ENCODE measurements around the gene EVI5.
A peak's percentile ranks its signal among the peaks of the same experiment; 100 is the strongest.
"Not testable (repeated sequence)": the region's sequence is repeated elsewhere in the genome, so short reads cannot be mapped to it uniquely, and the experiment has no call there.

Gene EVI5

GRCh38 chr1:92638498-92638897 lies 146.4 kb downstream of the EVI5 start:
- Mint-ChIP-seq H3K27ac (no peak overlapping the region), H3K9me3 (no peaks in the 10 kb centered on the region), H3K4me3 (no peak overlapping the region), H3K36me3 (ENCODE audit: low read depth) (no peaks in the 10 kb centered on the region), H3K4me1 (ENCODE audit: low read depth) (no peaks in the 10 kb centered on the region), H3K27me3 (ENCODE audit: low read depth) (peaks cover 12% of the 10 kb centered on the region)

- H3K36me3 Mint-ChIP-seq (ENCODE audit: low read depth); H3K9me3 Mint-ChIP-seq; H3K27ac Mint-ChIP-seq; H3K27me3 Mint-ChIP-seq (ENCODE audit: low read depth); H3K4me1 Mint-ChIP-seq (ENCODE audit: low read depth); H3K4me3 Mint-ChIP-seq: not testable (repeated sequence)
Observed at GRCh38 chr1:92635203-92635602, 149.7 kb downstream of the EVI5 start.

GRCh38 chr1:92623187-92623778 lies 161.6 kb downstream of the EVI5 start:
- peaks cover 2% of the 10 kb centered on the region for H3K36me3 Mint-ChIP-seq (ENCODE audit: low read depth)
- no peak overlapping the region for H3K27ac Mint-ChIP-seq
- no peak overlapping the region for H3K4me3 Mint-ChIP-seq
- H3K4me1 Mint-ChIP-seq (ENCODE audit: low read depth) = no peaks in the 10 kb centered on the region
- H3K9me3 Mint-ChIP-seq = peaks cover 5% of the 10 kb centered on the region
- H3K27me3 Mint-ChIP-seq (ENCODE audit: low read depth) = peaks cover 9% of the 10 kb centered on the region

DNA sequence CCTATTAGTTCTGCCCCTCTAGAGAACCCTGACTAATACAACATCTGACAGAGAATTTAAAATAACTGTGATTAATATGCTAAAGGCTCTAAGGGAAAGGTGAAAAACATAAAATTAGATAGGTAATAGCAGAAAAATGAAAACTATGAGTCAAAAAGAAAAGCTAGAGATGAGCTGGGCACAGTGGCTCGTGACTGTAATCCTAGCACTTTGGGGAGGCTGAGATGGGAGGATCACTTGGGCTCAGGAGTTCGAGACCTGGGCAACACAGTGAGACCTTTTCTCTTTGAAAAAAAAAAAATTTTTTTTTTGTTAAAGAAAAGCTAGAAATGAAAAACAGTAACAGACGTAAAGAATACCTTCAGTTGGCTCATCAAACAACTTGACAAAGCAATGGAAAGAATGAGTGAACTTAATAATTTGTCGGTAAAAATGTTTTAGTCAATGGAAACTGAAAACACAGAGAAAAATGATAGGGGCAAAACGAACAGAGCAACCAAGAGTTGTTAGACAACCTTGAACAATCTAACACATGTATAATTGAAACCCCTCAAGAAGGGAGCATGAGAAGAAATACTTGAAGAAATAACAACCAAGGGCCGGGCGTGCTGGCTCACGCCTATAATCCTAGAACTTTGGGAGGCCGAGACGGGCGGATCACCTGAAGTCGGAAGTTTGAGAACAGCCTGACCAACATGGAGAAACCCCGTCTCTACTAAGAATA lies 165.3 kb downstream of the EVI5 start:
- no peaks in the 10 kb centered on the region for H3K27me3 Mint-ChIP-seq (ENCODE audit: low read depth)
- peaks cover 4% of the 10 kb centered on the region for H3K36me3 Mint-ChIP-seq (ENCODE audit: low read depth)
- H3K9me3 Mint-ChIP-seq = peaks cover 13% of the 10 kb centered on the region
- H3K4me3 Mint-ChIP-seq = no peak overlapping the region
- H3K27ac Mint-ChIP-seq = no peak overlapping the region
- no peaks in the 10 kb centered on the region for H3K4me1 Mint-ChIP-seq (ENCODE audit: low read depth)

DNA sequence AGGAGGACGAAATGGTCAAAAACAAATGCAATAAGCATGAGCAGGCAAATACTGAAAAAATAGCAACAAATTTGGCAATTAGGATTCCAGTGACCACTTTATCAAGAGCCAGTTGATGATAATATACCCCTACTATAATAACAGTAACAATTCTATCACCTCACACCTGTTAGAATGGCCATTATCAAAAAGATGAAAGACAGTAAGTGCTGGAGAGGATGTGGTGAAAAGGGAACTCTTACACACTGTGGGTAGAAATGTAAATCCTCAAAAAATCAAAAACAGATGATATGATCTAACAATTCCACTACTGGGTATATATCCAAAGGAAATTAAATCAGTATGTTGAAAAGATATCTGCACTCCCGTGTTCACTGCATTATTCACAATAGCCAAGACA lies 183.9 kb downstream of the EVI5 start:
- Mint-ChIP-seq H3K27ac (no peak overlapping the region), H3K4me3 (no peak overlapping the region), H3K4me1 (ENCODE audit: low read depth) (peaks cover 25% of the 10 kb centered on the region), H3K9me3 (no peaks in the 10 kb centered on the region), H3K36me3 (ENCODE audit: low read depth) (no peaks in the 10 kb centered on the region), H3K27me3 (ENCODE audit: low read depth) (no peaks in the 10 kb centered on the region)

- H3K4me1 Mint-ChIP-seq (ENCODE audit: low read depth) = peaks cover 25% of the 10 kb centered on the region
- H3K9me3 Mint-ChIP-seq = peaks cover 4% of the 10 kb centered on the region
- no peak overlapping the region for H3K27ac Mint-ChIP-seq
- H3K27me3 Mint-ChIP-seq (ENCODE audit: low read depth) = no peaks in the 10 kb centered on the region
- peaks cover 3% of the 10 kb centered on the region for H3K36me3 Mint-ChIP-seq (ENCODE audit: low read depth)
- no peak overlapping the region for H3K4me3 Mint-ChIP-seq
Observed at GRCh38 chr1:92599184-92599583, 185.7 kb downstream of the EVI5 start.

- Mint-ChIP-seq H3K36me3 (ENCODE audit: low read depth) (peaks cover 16% of the 10 kb centered on the region), H3K9me3 (peaks cover 16% of the 10 kb centered on the region), H3K4me1 (ENCODE audit: low read depth) (peaks cover 27% of the 10 kb centered on the region)
- not testable (repeated sequence) for H3K4me3 Mint-ChIP-seq; H3K27ac Mint-ChIP-seq; H3K27me3 Mint-ChIP-seq (ENCODE audit: low read depth)
Observed at GRCh38 chr1:92589361-92589760, 195.5 kb downstream of the EVI5 start.

DNA sequence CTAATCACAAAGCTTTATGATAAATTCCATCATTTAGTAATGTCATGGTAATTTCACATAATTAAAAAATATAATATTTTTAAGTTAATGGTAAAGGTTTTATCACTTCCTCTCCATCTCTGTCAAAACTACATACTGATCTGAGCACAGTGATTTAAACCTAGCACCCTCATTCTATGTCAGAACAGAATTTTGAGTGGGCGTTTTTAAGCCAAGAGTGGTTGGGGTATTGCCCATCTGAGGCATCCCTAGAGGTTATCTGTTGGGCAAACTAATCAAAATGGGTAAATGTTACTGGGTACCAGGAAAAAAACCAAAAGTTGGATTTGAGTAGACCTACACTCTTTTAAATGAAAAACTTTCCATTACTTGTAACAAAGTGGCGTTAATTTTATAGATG lies 197.5 kb downstream of the EVI5 start:
- Mint-ChIP-seq H3K4me3 (no peak overlapping the region), H3K27ac (no peak overlapping the region), H3K9me3 (peaks cover 9% of the 10 kb centered on the region), H3K36me3 (ENCODE audit: low read depth) (peaks cover 14% of the 10 kb centered on the region), H3K27me3 (ENCODE audit: low read depth) (no peaks in the 10 kb centered on the region), H3K4me1 (ENCODE audit: low read depth) (peaks cover 36% of the 10 kb centered on the region)

DNA sequence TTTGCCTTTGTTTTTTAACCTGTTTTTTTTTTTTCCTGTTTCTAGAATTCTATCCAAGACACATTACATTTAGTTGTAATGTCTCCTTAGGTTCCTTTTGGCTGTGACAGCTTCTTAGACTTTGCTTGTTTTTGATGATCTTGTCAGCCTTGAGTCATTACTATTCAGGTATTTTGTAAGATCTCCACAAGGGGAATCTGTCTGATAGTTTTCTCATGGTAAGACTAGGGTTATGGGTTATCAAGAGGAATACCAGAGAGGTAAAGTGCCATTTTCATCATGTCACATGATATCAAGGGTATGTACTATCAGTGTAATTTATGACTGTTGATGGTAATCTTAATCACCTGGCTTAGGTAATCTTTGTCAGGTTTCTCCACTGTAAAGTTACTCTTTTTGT lies 199.1 kb downstream of the EVI5 start:
- Mint-ChIP-seq H3K9me3 (peaks cover 9% of the 10 kb centered on the region), H3K27me3 (ENCODE audit: low read depth) (no peaks in the 10 kb centered on the region), H3K4me1 (ENCODE audit: low read depth) (peaks cover 48% of the 10 kb centered on the region), H3K27ac (peak overlapping the region; percentile 58), H3K4me3 (peak overlapping the region; percentile 5), H3K36me3 (ENCODE audit: low read depth) (peaks cover 19% of the 10 kb centered on the region)

- H3K4me3 Mint-ChIP-seq; H3K9me3 Mint-ChIP-seq; H3K27me3 Mint-ChIP-seq (ENCODE audit: low read depth): not testable (repeated sequence)
- H3K4me1 Mint-ChIP-seq (ENCODE audit: low read depth) = peaks cover 51% of the 10 kb centered on the region
- peaks cover 12% of the 10 kb centered on the region for H3K36me3 Mint-ChIP-seq (ENCODE audit: low read depth)
- H3K27ac Mint-ChIP-seq = peak overlapping the region; percentile 88
Observed at GRCh38 chr1:92584810-92585209, 200.1 kb downstream of the EVI5 start.

GRCh38 chr1:92583821-92584760 lies 200.8 kb downstream of the EVI5 start:
- Mint-ChIP-seq H3K4me1 (ENCODE audit: low read depth) (peaks cover 51% of the 10 kb centered on the region), H3K27me3 (ENCODE audit: low read depth) (no peaks in the 10 kb centered on the region), H3K36me3 (ENCODE audit: low read depth) (peaks cover 12% of the 10 kb centered on the region), H3K9me3 (no peaks in the 10 kb centered on the region), H3K27ac (peak overlapping the region; percentile 88), H3K4me3 (peak overlapping the region; percentile 68)

DNA sequence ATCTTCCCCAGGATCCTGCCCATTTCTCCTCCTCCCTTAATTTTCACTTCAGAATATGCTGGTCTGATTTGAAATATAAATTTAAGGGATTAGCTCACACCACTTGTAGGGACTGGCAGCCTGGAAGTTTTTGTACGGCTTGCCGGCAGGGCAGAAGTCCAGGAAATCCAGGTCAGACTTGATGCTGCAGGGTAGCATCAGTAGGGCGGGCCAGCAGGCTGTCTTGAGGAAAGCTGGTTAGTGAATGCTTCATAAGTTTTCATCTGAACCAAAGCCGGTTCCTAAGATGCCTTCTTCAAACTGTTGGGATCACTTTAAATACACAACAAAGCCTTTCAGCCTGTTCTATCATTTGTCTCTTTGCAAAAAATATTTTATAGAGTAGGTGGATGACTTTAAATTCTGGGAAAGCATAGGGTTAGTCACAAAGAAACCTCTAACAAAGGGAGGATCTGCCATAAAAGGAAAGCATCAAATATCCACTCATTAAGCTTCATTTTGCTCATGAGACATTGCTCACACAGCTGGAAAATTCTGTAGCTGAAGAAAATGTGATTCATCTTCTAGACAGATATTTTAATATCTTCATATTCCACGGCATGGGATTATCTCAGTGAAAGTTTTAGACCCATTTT lies 207.5 kb downstream of the EVI5 start:
- H3K27me3 Mint-ChIP-seq (ENCODE audit: low read depth) = no peaks in the 10 kb centered on the region
- H3K27ac Mint-ChIP-seq = peak overlapping the region; percentile 79
- H3K4me3 Mint-ChIP-seq = peak overlapping the region; percentile 69
- H3K9me3 Mint-ChIP-seq = peaks cover 7% of the 10 kb centered on the region
- peaks cover 54% of the 10 kb centered on the region for H3K4me1 Mint-ChIP-seq (ENCODE audit: low read depth)
- H3K36me3 Mint-ChIP-seq (ENCODE audit: low read depth) = peaks cover 4% of the 10 kb centered on the region

GRCh38 chr1:92575123-92575522 lies 209.8 kb downstream of the EVI5 start:
- Mint-ChIP-seq H3K4me1 (ENCODE audit: low read depth) (peaks cover 52% of the 10 kb centered on the region), H3K36me3 (ENCODE audit: low read depth) (no peaks in the 10 kb centered on the region), H3K4me3 (peak overlapping the region; percentile 47), H3K27me3 (ENCODE audit: low read depth) (no peaks in the 10 kb centered on the region), H3K27ac (peak overlapping the region; percentile 79), H3K9me3 (peaks cover 7% of the 10 kb centered on the region)

DNA sequence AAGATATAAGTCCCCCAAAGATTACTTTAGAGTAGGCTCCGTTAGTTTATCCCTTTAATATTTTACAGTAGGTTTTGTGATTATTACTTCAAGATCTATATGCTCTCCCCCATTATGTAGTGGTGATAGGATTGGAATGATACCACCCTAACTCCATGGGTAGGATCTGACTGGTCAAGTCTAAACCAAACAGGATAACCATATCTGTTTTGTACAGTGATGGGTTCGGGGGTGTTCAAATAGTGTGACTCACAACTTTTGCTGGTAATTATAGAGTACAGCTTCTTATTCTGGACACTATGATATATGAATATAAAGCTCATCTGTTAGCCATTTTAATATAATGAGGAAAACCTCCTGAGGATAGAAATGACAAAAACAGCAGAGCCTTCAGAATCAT lies 212.4 kb downstream of the EVI5 start:
- H3K4me3 Mint-ChIP-seq = no peak overlapping the region
- H3K9me3 Mint-ChIP-seq = no peaks in the 10 kb centered on the region
- H3K4me1 Mint-ChIP-seq (ENCODE audit: low read depth) = peaks cover 50% of the 10 kb centered on the region
- H3K36me3 Mint-ChIP-seq (ENCODE audit: low read depth) = no peaks in the 10 kb centered on the region
- H3K27me3 Mint-ChIP-seq (ENCODE audit: low read depth) = no peaks in the 10 kb centered on the region
- no peak overlapping the region for H3K27ac Mint-ChIP-seq
